MCF 10A (cell line): Measurements from ENCODE around the gene HOXC12. TPM values are rescaled to one million over a fixed set of nuclear protein-coding genes. Genes with fewer than 3 reads are reported as not detected.

Experiments
- BruUV-seq: library from RNA; stranded (reverse); fragments of 400-500 nt; replicated peaks from 2 replicates; lab custom pipeline; 2021; lab: Mats Ljungman, UMichigan
- CTCF ChIA-PET: fragments of 300-600 bp; sonication (Branson Sonifier 250); formaldehyde crosslinking; extraction: SDS; loops from one replicate; lab custom pipeline; 2021; ENCODE audit warnings: antibody characterized with exemption, inconsistent platforms; lab: Yijun Ruan, JAX
- POLR2A ChIA-PET: fragments of 300-600, 350-650 bp; sonication (Branson Sonifier 250); formaldehyde crosslinking; extraction: SDS; loops from one replicate; lab custom pipeline; 2020; ENCODE audit warnings: antibody characterized with exemption, inconsistent platforms; lab: Yijun Ruan, JAX
- DNase-seq: peaks from one replicate; pipeline ENCODE4 v3.0.0-alpha.2; 2018; ENCODE audit not compliant: unreplicated experiment
- H3K27ac Mint-ChIP-seq: one replicate; pipeline ENCODE4 v1.8.0; 2022; ENCODE audit warnings: mild to moderate bottlenecking, low read depth, mixed read lengths; ENCODE audit not compliant: unreplicated experiment
- H3K27me3 Mint-ChIP-seq: one replicate; pipeline ENCODE4 v1.8.0; 2022; ENCODE audit warnings: mixed read lengths; ENCODE audit not compliant: insufficient read depth, unreplicated experiment
- H3K36me3 Mint-ChIP-seq: one replicate; pipeline ENCODE4 v1.8.0; 2022; ENCODE audit warnings: mild to moderate bottlenecking, moderate library complexity, mixed read lengths; ENCODE audit not compliant: insufficient read depth, unreplicated experiment
- H3K4me1 Mint-ChIP-seq: one replicate; pipeline ENCODE4 v1.8.0; 2022; ENCODE audit warnings: mixed read lengths; ENCODE audit not compliant: insufficient read depth, unreplicated experiment
- H3K4me3 Mint-ChIP-seq: one replicate; pipeline ENCODE4 v1.8.0; 2022; ENCODE audit warnings: mild to moderate bottlenecking, moderate library complexity, mixed read lengths; ENCODE audit not compliant: unreplicated experiment
- H3K9me3 Mint-ChIP-seq: one replicate; pipeline ENCODE4 v1.8.0; 2022; ENCODE audit warnings: mixed read lengths; ENCODE audit not compliant: unreplicated experiment
- intact Hi-C: fragments of 100-400 bp; cut with micrococcal nuclease; formaldehyde crosslinking; loops from 2 replicates; pipeline ENCODE4 v1.14.1; 2022
- total RNA-seq: library from RNA; stranded (reverse); gene quantifications from 2 replicates; pipeline ENCODE4 v1.2.3, GENCODE V29; 2022
- TF ChIP-seq, protein P1 (sequence below): fragments of 200-600 bp; IDR thresholded peaks from one replicate; pipeline ENCODE4 v1.8.0; 2022; ENCODE audit warnings: antibody characterized with exemption, mild to moderate bottlenecking; ENCODE audit not compliant: unreplicated experiment

The HOXC12 gene
- total RNA-seq, 1 experiment from 2014 or later = not detected

DNA sequence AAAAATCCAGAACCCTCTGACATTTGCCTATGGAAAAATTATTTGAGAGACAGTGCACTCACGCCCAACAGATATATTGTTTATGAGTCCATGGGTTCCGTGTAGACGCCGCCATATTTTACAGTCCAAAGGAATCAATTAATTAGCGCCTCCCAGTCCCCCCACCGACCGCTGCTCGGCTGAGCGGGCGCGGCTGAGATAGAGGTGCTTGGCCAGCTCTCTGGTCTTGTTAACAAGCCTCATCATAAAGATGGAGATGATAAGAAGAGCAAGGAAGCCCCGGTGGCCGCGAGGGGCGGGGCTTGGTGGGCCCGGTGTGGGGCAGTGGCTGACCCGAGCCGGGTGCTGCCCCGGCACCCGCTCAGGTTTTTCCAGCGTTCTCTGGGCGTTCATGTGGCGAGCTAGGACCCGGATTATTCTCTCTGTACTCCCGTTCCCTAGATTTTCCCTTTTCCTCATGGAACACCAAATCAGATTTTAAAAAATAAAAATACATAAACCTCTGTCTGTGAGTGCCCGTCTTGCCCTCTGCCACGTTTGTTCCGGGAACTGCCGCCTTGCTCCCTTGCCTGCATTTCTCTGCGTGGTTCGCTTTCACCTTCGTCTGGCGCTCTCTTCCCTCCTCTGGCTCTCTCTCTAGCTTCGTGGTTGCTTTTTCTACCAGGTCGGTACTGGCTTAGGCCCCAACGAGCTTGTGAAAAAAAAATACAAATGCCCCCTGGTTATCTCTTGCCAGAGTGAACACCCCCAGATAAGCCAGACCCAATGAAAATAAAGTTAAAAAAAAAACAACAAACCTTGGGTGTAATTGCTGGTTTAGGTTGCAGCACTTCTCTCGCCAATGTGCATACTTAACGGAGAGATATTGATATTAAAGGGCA lies 9.0 kb downstream of the HOXC12 start:
- TF ChIP-seq, protein P1, sequence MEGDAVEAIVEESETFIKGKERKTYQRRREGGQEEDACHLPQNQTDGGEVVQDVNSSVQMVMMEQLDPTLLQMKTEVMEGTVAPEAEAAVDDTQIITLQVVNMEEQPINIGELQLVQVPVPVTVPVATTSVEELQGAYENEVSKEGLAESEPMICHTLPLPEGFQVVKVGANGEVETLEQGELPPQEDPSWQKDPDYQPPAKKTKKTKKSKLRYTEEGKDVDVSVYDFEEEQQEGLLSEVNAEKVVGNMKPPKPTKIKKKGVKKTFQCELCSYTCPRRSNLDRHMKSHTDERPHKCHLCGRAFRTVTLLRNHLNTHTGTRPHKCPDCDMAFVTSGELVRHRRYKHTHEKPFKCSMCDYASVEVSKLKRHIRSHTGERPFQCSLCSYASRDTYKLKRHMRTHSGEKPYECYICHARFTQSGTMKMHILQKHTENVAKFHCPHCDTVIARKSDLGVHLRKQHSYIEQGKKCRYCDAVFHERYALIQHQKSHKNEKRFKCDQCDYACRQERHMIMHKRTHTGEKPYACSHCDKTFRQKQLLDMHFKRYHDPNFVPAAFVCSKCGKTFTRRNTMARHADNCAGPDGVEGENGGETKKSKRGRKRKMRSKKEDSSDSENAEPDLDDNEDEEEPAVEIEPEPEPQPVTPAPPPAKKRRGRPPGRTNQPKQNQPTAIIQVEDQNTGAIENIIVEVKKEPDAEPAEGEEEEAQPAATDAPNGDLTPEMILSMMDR = no peak
- POLR2A ChIA-PET = interaction anchor here (0.5 to 0.8 kb wide), 2 partner anchors 10 to 480 kb away, joined by 3 read pairs; partner anchors contain the start of gene HOXC11
- Mint-ChIP-seq H3K27me3 (no peaks in the 10 kb centered on the region), H3K9me3 (no peaks in the 10 kb centered on the region), H3K4me1 (no peaks in the 10 kb centered on the region), H3K36me3 (no peaks in the 10 kb centered on the region), H3K4me3 (no peak overlapping the region), H3K27ac (no peak overlapping the region)
- no peak for DNase-seq
- CTCF ChIA-PET = interaction anchor here (0.6 to 1.3 kb wide), 6 partner anchors 8 to 220 kb away, joined by 3 to 4 read pairs (median 4); partner anchors contain the start of gene HOXC10
- BruUV-seq = no TSS peak
- intact Hi-C loops = no loop called here

DNA sequence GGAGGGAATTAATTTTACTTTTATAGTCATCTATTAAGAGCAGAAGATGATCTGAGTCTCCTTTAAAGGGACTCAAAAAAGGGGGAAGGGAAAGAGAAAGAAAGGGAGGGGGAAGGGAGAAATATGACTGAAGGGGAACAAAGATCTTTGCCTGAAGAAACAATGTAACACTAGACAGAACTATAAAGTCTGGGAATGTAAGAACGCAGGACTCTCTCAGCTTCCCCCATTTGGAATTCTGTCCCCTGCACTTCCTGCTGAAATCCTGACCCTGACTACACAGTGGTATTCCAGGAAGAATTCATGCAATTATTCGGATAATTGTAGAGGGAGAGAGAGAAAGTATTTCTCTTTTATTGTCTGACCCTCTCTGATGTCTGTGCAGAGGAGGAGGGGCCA lies 9.6 kb downstream of the HOXC12 start:
- H3K4me1 Mint-ChIP-seq = no peaks in the 10 kb centered on the region
- no peaks in the 10 kb centered on the region for H3K36me3 Mint-ChIP-seq
- TF ChIP-seq, protein P1 = no peak
- no TSS peak for BruUV-seq
- no peaks in the 10 kb centered on the region for H3K9me3 Mint-ChIP-seq
- intact Hi-C loops = no loop called here
- no peak overlapping the region for H3K4me3 Mint-ChIP-seq
- H3K27ac Mint-ChIP-seq = no peak overlapping the region
- POLR2A ChIA-PET = no interaction called here
- DNase-seq = no peak
- CTCF ChIA-PET = interaction anchor here (0.6 to 1.0 kb wide), 3 partner anchors 21 to 262 kb away, joined by 3 to 4 read pairs (median 4); partner anchors contain the start of gene HOXC10
- H3K27me3 Mint-ChIP-seq = no peaks in the 10 kb centered on the region

DNA sequence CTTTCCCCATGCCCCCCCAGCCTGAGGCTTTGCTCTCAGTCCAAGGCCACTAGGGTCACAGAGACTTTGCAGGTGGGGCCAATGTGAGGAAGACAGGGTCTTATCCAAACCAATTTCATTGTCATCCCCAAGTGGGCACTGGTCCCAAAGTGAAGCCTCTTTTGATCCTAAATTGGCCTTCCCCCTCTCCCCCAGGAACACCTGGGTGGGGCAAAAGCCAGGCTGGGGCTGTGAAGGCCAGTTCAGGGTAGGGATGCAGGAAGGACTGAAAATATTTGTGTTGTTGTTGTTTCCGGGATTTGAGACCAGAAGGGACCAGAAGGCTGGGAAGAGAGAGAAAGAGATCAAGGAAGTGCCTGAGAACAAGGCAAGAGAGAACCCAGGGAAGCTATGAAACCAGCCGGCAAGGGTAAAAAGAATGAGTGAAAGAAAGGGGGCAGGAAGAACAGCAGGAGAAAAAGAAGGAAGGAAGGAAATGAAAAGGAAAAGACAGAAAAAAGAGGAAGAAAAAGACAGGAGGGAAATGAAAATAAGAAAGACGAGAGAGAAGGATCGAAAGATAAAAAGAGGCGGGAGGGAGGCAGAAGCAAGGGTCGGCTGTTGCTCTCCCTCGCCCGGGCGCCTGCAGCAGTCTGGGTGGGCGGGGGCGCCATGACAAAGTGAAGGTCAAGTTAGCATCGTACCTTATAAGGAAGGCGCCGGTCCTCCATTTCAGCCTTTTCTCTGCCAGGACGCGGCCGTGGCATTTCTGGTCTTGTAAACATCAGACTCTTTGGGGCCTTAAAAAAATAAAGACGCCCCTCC lies 10.8 kb downstream of the HOXC12 start:
- no peaks in the 10 kb centered on the region for H3K36me3 Mint-ChIP-seq
- CTCF ChIA-PET = interaction anchor here (1.3 kb wide), 1 partner anchor 23 kb away, joined by 3 read pairs; no protein-coding TSS in a partner anchor
- no peaks in the 10 kb centered on the region for H3K9me3 Mint-ChIP-seq
- no peak for DNase-seq
- intact Hi-C loops = no loop called here
- H3K4me1 Mint-ChIP-seq = no peaks in the 10 kb centered on the region
- H3K4me3 Mint-ChIP-seq = no peak overlapping the region
- no peak overlapping the region for H3K27ac Mint-ChIP-seq
- BruUV-seq = no TSS peak
- H3K27me3 Mint-ChIP-seq = no peaks in the 10 kb centered on the region
- POLR2A ChIA-PET = interaction anchor here (0.8 kb wide), 1 partner anchor 43 kb away, joined by 3 read pairs; the partner anchor contains the start of gene HOXC8
- TF ChIP-seq, protein P1 = no peak

DNA sequence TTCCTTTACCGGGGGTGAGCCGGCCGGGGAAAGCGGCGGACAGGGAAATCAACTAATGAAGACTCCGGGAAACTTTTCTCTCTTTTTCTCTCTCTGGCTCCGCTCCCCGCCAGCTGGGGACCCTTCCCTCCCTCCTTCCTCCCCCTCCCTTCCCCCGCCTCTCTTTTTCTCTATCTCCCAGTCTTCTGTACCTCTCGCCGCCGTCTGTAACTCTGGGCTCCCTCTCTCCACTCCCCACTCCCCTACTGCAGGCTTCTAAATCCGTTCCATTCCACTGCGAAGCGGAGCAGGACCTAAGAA lies 11.3 kb downstream of the HOXC12 start:
- no peaks in the 10 kb centered on the region for H3K27me3 Mint-ChIP-seq

More for the DNA sequence above, 11.3 kb downstream of the HOXC12 start:
- no peak overlapping the region for H3K27ac Mint-ChIP-seq
- intact Hi-C loops = no loop called here
- ChIA-PET POLR2A (interaction anchor here (0.8 kb wide), 1 partner anchor 42 kb away, joined by 3 read pairs; the partner anchor contains the start of gene HOXC8), CTCF (interaction anchor here (1.3 kb wide), 1 partner anchor 22 kb away, joined by 3 read pairs; no protein-coding TSS in a partner anchor)
- no peaks in the 10 kb centered on the region for H3K9me3 Mint-ChIP-seq
- TF ChIP-seq, protein P1 = no peak
- H3K4me1 Mint-ChIP-seq = no peaks in the 10 kb centered on the region
- H3K36me3 Mint-ChIP-seq = no peaks in the 10 kb centered on the region
- no peak overlapping the region for H3K4me3 Mint-ChIP-seq
- no peak for DNase-seq
- no TSS peak for BruUV-seq
